Skeletal muscle tissue (tissue), 4 donors: ENCODE results near the gene CLIP3. TPM values are rescaled to one million over a fixed set of nuclear protein-coding genes. Genes with fewer than 3 reads are reported as not detected.
A peak's percentile ranks its signal among the peaks of the same experiment; 100 is the strongest.

Source experiments
- H3K27ac ChIP-seq: one replicate; pipeline ENCODE4 v1.7.0; 2013; ENCODE audit warnings: mild to moderate bottlenecking, low read depth, low read length, inconsistent platforms
- H3K27me3 ChIP-seq, 3 donors: one replicate each; pipeline ENCODE4 v1.7.0; 2013; ENCODE audit warnings: low read length in 3 of 3; ENCODE audit not compliant: control insufficient read depth in 3 of 3, insufficient read depth in 3 of 3
- H3K36me3 ChIP-seq, 3 donors: one replicate each; pipeline ENCODE4 v1.7.0; 2013; ENCODE audit warnings: low read length in 3 of 3; ENCODE audit not compliant: control insufficient read depth in 3 of 3, insufficient read depth in 3 of 3
- H3K4me1 ChIP-seq, 3 donors: one replicate each; pipeline ENCODE4 v1.7.0; 2013; ENCODE audit warnings: low read length in 3 of 3, mild to moderate bottlenecking in 3 of 3; ENCODE audit not compliant: control insufficient read depth in 3 of 3, insufficient read depth in 3 of 3
- H3K4me3 ChIP-seq, 3 donors: one replicate each; pipeline ENCODE4 v1.7.0; 2013; ENCODE audit warnings: low read length in 3 of 3
- H3K9ac ChIP-seq, 3 donors: one replicate each; pipeline ENCODE4 v1.7.0; 2013; ENCODE audit warnings: low read length in 3 of 3, mild to moderate bottlenecking in 3 of 3, moderate library complexity in 2 of 3, low read depth in 1 of 3
- H3K9me3 ChIP-seq, 3 donors: one replicate each; pipeline ENCODE4 v1.7.0; 2013; ENCODE audit warnings: low read length in 3 of 3; ENCODE audit not compliant: control insufficient read depth in 3 of 3
- total RNA-seq: library from RNA; depleted of rRNA; stranded (reverse); fragments of >200 nt; gene quantifications from one replicate; pipeline ENCODE4 v1.2.3, GENCODE V29; 2014
- donor health status: Osteomylitis.

Gene CLIP3
- total RNA-seq, 1 donor from 2014 or later = 1.0 TPM

DNA sequence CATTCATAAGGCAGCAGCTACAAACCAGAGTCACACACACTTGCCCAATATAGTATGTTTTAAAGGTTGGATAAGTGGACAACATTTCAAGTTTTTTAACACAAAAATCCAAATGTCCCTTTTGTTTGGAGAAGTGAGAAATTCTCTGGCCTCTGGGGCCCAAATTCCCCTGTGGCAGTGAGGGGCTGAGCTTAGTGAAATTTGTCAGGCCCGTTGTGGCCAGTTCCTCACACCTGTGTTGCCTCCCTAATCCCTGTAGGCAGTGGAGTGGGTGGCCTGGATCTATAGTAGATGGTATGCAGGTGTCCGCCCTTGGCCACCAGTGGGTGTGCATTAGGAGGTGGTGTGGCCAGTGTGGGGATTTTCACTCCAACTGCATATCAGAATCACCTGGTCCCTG is 28.7 kb upstream of the CLIP3 start:
- Histone ChIP-seq H3K4me3 (no peak overlapping the region), H3K4me1 (peaks cover 18 to 21% (median 21%) of the 10 kb centered on the region in 3 donors), H3K27ac (no peak overlapping the region), H3K27me3 (no peaks in the 10 kb centered on the region), H3K36me3 (no peaks in the 10 kb centered on the region), H3K9me3 (no peaks in the 10 kb centered on the region), H3K9ac (peak overlapping the region in 1 of 3 donors; percentile 45)

GRCh38 chr19:36060430-36060829 is 27.8 kb upstream of the CLIP3 start:
- H3K27ac ChIP-seq = no peak overlapping the region
- H3K9ac ChIP-seq = peak overlapping the region in 1 of 3 donors; percentile 45

DNA sequence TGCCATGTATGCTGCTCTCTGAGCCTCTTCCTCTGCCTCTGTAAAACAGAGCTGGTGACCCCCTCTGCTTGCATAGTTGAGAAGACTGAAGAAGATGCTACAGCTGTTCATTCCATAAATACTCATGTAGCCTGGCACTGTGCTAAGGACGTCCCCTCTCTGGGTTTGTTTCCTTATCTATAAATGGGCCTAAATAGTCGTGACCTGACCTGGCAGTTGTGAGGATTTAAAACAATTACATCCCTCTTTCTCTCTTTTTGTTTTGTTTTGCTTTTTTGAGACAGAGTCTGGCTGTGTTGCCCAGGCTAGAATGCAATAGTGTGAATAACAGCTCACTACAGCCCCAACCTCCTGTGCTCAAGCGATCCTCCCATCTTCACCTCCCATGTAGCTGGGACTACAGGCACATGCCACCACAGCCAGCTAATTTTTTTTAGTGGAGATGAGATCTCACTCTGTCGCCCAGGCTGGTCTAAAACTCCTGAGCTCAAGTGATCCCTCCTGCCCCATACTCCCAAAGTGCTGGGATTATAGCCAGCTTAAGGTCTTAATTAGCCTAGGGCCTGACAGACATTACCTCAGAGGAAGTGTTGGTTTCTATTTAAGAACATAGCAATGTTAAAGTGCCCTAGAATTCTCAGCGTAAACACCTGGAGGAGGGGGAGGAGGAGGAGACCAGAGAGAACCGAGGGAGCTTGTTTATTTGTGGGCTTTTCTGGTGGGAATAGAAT is 26.7 kb upstream of the CLIP3 start:
- Histone ChIP-seq H3K36me3 (no peaks in the 10 kb centered on the region), H3K9ac (peak overlapping the region in 2 of 3 donors; percentile 40 to 57), H3K9me3 (no peaks in the 10 kb centered on the region)

More at GRCh38 chr19:36060430-36060829, 27.8 kb upstream of the CLIP3 start:
- Histone ChIP-seq H3K36me3 (no peaks in the 10 kb centered on the region), H3K4me3 (no peak overlapping the region), H3K9me3 (no peaks in the 10 kb centered on the region), H3K27me3 (no peaks in the 10 kb centered on the region), H3K4me1 (peaks cover 19 to 24% (median 23%) of the 10 kb centered on the region in 3 donors)

DNA sequence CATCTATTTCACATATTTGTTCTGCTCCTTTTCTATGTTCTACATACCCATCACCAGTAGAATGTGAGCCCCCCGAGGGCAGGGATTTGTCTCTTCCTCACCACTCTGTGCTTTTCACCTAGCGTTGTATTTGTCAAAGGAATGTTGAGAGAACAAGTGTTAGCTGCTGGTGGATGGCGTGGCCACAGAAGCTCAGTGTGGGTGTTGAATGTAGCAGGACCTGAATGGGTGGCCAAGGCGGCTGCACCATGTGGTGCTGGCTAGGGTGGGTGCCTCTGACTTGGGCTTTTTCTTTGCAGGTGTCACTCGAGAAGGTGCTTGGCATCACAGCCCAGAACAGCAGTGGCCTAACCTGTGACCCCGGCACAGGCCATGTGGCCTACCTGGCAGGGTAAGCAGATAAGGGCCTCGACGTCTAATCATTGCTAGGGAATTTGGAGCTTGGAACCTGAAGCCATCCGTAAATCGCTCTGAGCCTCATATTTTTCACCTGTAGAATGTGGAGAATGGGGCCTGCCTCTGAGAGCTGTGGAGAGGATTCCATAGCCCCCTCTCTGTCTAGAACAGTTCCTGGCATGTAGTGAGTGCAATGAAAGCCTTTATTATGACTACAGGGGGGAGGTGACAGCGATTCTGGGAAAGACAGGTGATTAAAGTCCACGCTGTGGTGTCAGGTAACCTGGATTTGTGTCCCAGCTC is 26.0 kb upstream of the CLIP3 start:
- no peaks in the 10 kb centered on the region for H3K9me3 ChIP-seq
- no peak overlapping the region for H3K4me3 ChIP-seq
- H3K9ac ChIP-seq = peak overlapping the region; percentile 36 to 57 (median 40)
- H3K27me3 ChIP-seq = no peaks in the 10 kb centered on the region
- peaks cover 27 to 32% (median 28%) of the 10 kb centered on the region in 3 donors for H3K4me1 ChIP-seq
- H3K36me3 ChIP-seq = no peaks in the 10 kb centered on the region
- H3K27ac ChIP-seq = peak overlapping the region; percentile 53

More for the DNA sequence above, 26.7 kb upstream of the CLIP3 start:
- Histone ChIP-seq H3K27ac (peak overlapping the region; percentile 53), H3K27me3 (no peaks in the 10 kb centered on the region), H3K4me3 (no peak overlapping the region), H3K4me1 (peaks cover 27 to 30% (median 28%) of the 10 kb centered on the region in 3 donors)

GRCh38 chr19:36054733-36055686 is 22.3 kb upstream of the CLIP3 start, which contains the start of gene WDR62:
WDR62 (plus strand) TSS chr19:36054897; CDS start chr19:36054972, 75 bp downstream.
- H3K9ac ChIP-seq = peak within 1 kb of the TSS; percentile 86 to 89 (median 87)
- no peaks in the 10 kb centered on the region for H3K9me3 ChIP-seq
- H3K4me3 ChIP-seq = peak within 1 kb of the TSS; percentile 80 to 98 (median 80)
- peaks cover 21 to 35% (median 26%) of the 10 kb centered on the region in 3 donors for H3K4me1 ChIP-seq
- H3K27me3 ChIP-seq = no peaks in the 10 kb centered on the region
- no peaks in the 10 kb centered on the region for H3K36me3 ChIP-seq
- peak within 1 kb of the TSS; percentile 98 for H3K27ac ChIP-seq

DNA sequence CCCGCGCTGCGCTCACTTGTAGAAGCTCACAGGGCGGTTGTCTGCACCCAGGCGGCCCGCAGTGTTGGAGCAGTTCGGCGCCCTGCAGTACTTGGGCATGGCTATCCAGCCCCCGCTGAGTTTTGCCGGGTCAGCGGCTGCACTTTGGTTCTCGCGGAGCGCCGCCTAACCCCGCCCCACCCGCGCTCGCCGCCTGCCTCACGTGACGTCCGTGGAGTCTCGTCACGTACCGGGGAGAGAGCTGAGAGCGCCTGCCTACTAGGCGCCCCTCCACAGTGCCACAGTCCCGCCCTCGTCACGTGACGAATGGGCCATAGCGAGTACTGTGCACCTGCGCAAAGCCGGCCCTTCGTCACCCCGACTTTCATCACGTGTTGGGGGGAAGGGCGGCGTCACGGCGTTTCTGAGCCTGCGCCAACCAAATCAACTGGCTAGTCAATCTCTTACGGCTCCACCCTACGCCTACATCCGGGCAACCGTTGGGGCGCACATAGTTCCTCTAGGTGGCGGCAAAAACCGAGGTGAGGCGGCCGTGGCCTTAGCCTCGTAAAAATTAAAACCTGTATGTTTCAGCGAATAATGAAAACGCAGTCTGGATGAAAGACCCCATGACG is 21.6 kb upstream of the CLIP3 start, which contains the start of gene THAP8:
TSS of gene THAP8 (minus strand) at position 167 of the 614 bp plus-strand sequence. CDS start at position 99, 68 bp downstream.
- peak within 1 kb of the TSS; percentile 98 for H3K27ac ChIP-seq
- no peaks in the 10 kb centered on the region for H3K36me3 ChIP-seq

DNA sequence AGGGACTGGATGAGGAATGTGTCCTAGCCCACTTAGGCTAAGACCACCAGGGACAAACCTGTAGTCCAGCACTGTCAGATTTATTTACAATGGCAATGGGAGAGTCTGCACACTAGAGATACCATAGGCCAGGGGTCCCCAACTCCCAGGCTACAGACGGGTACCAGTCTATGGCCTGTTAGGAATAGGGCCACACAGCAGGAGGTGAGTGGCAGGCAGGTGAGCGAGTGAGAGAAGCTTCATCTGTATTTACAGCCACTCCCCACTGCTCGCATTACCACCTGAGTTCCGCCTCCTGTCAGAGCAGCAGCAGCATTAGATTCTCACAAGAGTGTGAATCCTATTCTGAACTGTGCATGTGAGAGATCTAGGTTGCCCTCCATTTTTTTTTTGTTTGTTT is 19.0 kb upstream of the CLIP3 start:
- Histone ChIP-seq H3K27me3 (no peaks in the 10 kb centered on the region), H3K36me3 (no peaks in the 10 kb centered on the region), H3K4me1 (peaks cover 8 to 21% (median 11%) of the 10 kb centered on the region in 3 donors), H3K9me3 (no peaks in the 10 kb centered on the region), H3K27ac (no peak overlapping the region), H3K9ac (peak overlapping the region in 1 of 3 donors; percentile 20), H3K4me3 (no peak overlapping the region)

More for the DNA sequence above, 21.6 kb upstream of the CLIP3 start, which contains the start of gene THAP8:
- no peaks in the 10 kb centered on the region for H3K27me3 ChIP-seq
- H3K9me3 ChIP-seq = no peaks in the 10 kb centered on the region
- peak within 1 kb of the TSS; percentile 86 to 89 (median 87) for H3K9ac ChIP-seq
- H3K4me1 ChIP-seq = peaks cover 19 to 30% (median 21%) of the 10 kb centered on the region in 3 donors
- H3K4me3 ChIP-seq = peak within 1 kb of the TSS; percentile 80 to 98 (median 80)

DNA sequence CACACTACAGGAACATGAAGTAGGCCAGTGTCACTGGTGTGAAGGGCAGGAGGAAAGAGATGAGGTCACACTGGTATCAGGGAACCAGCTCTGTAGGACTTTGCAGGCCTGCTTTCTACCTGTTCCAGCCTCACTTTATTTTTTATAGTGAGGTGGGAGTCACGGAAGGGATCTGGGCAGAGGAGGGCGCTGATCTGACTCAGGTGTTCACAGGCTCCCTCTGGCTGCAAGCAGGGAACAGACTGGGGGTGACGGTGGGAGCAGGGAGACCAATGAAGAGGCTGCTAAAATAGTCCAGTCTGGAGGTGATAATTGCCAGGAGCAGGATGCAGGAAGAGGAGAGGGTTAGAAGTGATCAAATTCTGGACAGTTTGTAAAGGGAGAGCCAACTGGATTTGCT is 18.6 kb upstream of the CLIP3 start:
- no peak overlapping the region for H3K27ac ChIP-seq
- no peaks in the 10 kb centered on the region for H3K36me3 ChIP-seq
- no peaks in the 10 kb centered on the region for H3K9me3 ChIP-seq
- peak overlapping the region in 1 of 3 donors; percentile 20 for H3K9ac ChIP-seq
- H3K4me1 ChIP-seq = peaks cover 8 to 21% (median 11%) of the 10 kb centered on the region in 3 donors
- H3K27me3 ChIP-seq = no peaks in the 10 kb centered on the region
- H3K4me3 ChIP-seq = no peak overlapping the region
